GM18505 (cell line): ENCODE results near the gene KLLN.
"Not testable (repeated sequence)": the region's sequence is repeated elsewhere in the genome, so short reads cannot be mapped to it uniquely, and the experiment has no call there.

Experiments
- ATAC-seq: cut with Tn5 transposase; IDR thresholded peaks from one replicate; pipeline ENCODE4 v1.9.1; 2021; ENCODE audit not compliant: unreplicated experiment
- POLR2A ChIP-seq: IDR thresholded peaks from 4 replicates; pipeline ENCODE4 v1.6.1; 2011; ENCODE audit warnings: borderline replicate concordance; ENCODE audit not compliant: insufficient read depth, insufficient read length; ENCODE audit errors: extremely low read depth

The KLLN gene

GRCh38 chr10:87860816-87861403, 2.4 kb downstream of the KLLN start:
- ATAC-seq: no peak
- TF ChIP-seq POLR2A: no peak

GRCh38 chr10:87860156-87860795, 3.1 kb downstream of the KLLN start:
- TF ChIP-seq POLR2A: no peak
- no peak for ATAC-seq

DNA sequence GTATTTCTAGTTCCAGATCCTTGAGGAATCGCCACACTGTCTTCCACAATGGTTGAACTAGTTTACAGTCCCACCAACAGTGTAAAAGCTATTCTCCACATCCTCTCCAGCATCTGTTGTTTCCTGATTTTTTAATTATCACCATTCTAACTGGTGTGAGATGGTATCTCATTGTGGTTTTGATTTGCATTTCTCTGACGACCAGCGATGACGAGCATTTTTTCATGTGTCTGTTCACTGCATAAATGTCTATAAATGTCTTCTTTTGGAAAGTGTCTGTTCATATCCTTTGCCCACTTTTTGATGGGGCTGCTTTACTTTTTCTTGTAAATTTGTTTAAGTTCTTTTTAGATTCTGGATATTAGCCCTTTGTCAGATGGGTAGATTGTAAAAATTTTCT, 7.7 kb downstream of the KLLN start:
- ATAC-seq: not testable (repeated sequence)

DNA sequence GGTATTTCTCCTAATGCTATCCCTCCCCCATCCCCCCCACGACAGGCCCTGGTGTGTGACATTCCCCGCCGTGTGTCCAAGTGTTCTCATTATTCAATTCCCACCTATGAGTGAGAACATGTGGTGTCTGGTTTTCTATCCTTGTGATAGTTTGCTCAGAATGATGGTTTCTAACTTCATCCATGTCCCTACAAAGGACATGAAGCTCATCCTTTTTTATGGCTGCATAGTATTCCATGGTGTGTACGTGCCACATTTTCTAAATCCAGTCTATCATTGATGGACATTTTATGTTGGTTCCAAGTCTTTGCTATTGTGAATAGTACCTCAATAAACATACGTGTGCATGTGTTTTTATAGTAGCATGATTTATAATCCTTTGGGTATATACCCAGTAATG, 8.1 kb downstream of the KLLN start:
- ATAC-seq: not testable (repeated sequence)

DNA sequence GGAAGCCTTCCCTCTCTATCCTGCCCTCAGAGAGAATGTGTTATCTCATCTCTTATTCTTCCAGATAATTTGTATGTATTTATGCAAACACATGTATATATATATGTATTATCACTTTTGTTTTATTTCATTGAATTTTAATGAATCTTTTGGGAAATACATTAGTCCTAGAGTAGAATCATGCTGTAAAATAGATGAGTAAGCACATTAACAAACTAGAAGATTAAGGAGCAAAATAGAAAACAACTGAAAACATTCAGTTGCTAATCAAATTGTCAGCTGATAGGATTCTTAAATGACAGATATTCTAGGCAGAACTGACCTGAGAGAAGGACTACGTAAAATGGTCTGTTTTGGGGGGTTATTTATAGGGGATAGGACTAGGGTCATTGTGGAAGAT, 11.2 kb downstream of the KLLN start:
- no peak for TF ChIP-seq POLR2A
- ATAC-seq: no peak

- no peak for TF ChIP-seq POLR2A
- peak; percentile 52 for ATAC-seq
These were observed 12.6 kb downstream of the KLLN start for GRCh38 chr10:87850742-87851205.

DNA sequence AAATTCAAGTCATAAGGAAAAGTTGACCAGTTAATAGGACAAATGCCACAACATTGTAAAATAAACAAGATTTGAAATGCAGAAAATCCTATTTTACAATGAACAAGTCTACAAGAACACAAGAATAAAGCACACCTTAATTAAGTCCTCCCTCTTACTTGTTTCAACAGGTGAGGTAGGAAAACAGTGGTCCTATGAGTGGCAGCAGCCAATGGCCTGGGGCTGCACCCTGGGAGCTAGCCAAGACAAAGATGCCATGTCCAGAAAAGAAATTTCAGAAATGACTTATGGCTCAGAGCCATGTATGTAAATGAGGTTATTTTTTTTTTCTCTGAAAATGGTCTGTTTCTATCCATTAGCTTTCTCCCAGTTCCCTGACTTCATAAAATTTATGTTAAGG, 14.3 kb downstream of the KLLN start:
- no peak for ATAC-seq
- no peak for TF ChIP-seq POLR2A

DNA sequence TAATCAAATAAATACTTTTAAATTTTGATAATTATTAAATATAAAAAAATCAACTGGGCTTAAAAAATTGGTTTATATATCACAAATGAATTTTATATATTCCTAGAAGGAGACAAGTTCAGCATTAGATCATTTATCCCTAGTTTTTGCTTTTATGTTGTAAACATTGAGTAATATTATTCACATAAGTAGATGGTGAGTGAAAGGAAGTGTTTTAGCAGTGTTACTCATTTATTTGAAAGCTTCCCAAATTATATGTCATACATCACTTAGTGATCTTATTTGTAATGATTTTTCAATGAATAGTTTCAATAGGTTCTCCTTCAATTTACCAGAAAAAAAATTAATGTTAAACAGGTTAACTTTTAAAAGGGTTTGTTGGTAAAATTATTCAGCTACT, 15.8 kb downstream of the KLLN start:
- TF ChIP-seq POLR2A: no peak

DNA sequence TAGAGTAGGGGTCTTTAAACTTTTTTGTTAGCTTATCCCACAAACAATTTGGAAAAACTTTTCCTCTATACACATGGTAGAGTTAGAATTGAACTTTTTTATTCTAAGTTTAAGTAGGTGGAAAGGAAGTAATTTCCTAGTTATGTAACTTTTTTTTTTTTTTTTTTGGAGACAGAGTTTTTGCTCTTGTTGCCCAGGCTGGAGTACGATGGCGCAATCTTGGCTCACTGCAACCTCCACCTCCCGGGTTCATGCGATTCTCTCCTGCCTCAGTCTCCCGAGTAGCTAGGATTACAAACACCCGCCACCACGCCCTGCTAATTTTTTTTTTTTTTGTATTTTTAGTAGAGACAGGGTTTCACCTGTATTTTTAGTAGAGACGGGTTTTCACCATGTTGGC, 16.6 kb downstream of the KLLN start:
- not testable (repeated sequence) for ATAC-seq

More for the DNA sequence above, 15.8 kb downstream of the KLLN start:
- no peak for ATAC-seq

- ATAC-seq: no peak
- no peak for TF ChIP-seq POLR2A
These were observed 17.3 kb downstream of the KLLN start for GRCh38 chr10:87846023-87846422.

DNA sequence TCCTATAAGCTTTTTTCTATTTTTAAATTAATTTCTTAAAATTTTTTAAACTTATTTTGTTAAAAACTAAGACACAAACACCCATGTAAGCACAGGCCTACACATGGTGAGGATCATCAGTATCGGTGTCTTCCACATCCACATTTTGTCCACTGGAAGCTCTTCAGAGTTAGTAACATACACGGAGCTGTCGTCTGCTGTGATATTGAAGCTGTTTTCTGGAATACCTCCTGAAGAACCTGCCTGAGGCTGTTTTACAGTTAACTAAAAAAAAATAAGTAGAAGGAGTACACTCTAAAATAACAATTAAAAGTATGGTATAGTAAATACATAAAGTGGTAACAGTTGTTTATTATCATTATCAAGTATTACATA, 17.7 kb downstream of the KLLN start:
- ATAC-seq: no peak
- no peak for TF ChIP-seq POLR2A

GRCh38 chr10:87844837-87845623, 18.3 kb downstream of the KLLN start:
- no peak for TF ChIP-seq POLR2A
- no peak for ATAC-seq

- no peak for TF ChIP-seq POLR2A
- ATAC-seq: no peak
These were observed 19.6 kb downstream of the KLLN start for GRCh38 chr10:87843714-87844113.

- no peak for ATAC-seq
These were observed 20.4 kb downstream of the KLLN start for GRCh38 chr10:87842776-87843497.

More at GRCh38 chr10:87842776-87843497, 20.4 kb downstream of the KLLN start:
- no peak for TF ChIP-seq POLR2A
